K562 (cell line): ENCODE measurements around the gene HOXB5. TPM values are rescaled to one million over a fixed set of nuclear protein-coding genes. Genes with fewer than 3 reads are reported as not detected.
A peak's percentile ranks its signal among the peaks of the same experiment; 100 is the strongest.

Source experiments
- BCOR ChIP-seq: fragments of 450-650 bp; IDR thresholded peaks from 2 replicates; pipeline ENCODE4 v1.6.1; 2016
- BHLHE40 ChIP-seq: IDR thresholded peaks from 2 replicates; pipeline ENCODE4 v1.6.1; 2011; ENCODE audit warnings: low read length, improper control_type of control experiment
- CEBPB ChIP-seq: fragments of 450-650 bp; IDR thresholded peaks from 2 replicates; pipeline ENCODE4 v1.6.1; 2016; ENCODE audit warnings: missing genetic modification characterization, missing compliant biosample characterization
- DDX20 ChIP-seq: fragments of 450-650 bp; IDR thresholded peaks from 2 replicates; pipeline ENCODE4 v1.6.1; 2016; ENCODE audit warnings: missing genetic modification characterization, low read depth, mild to moderate bottlenecking, missing compliant biosample characterization, moderate library complexity
- EHMT2 ChIP-seq: fragments of 450-650 bp; IDR thresholded peaks from 2 replicates; pipeline ENCODE4 v1.6.1; 2018; ENCODE audit warnings: antibody characterized with exemption
- HMGXB4 ChIP-seq: sonication (generic); formaldehyde crosslinking; IDR thresholded peaks from 2 replicates; pipeline ENCODE4 v1.8.1; 2023; ENCODE audit warnings: mild to moderate bottlenecking, missing genetic modification reagents
- KAT2B ChIP-seq: IDR thresholded peaks from one replicate; pipeline ENCODE4 v1.6.1; 2012; ENCODE audit warnings: low read depth, mild to moderate bottlenecking, control low read depth, inconsistent platforms, low read length, moderate library complexity
- KLF13 ChIP-seq: fragments of 450-650 bp; IDR thresholded peaks from 2 replicates; pipeline ENCODE4 v1.6.1; 2016; ENCODE audit warnings: missing genetic modification characterization, low read depth, mild to moderate bottlenecking, missing compliant biosample characterization, moderate library complexity, borderline replicate concordance
- PRPF4 ChIP-seq: fragments of 200-400 bp; formaldehyde crosslinking; IDR thresholded peaks from one replicate; pipeline ENCODE4 v1.6.1; 2017; ENCODE audit warnings: low read length, low read depth, mild to moderate bottlenecking; ENCODE audit not compliant: insufficient read depth, poor library complexity, severe bottlenecking
- SNAPC5 ChIP-seq: fragments of 250-450 bp; sonication (Bioruptor Pico); IDR thresholded peaks from 2 replicates; pipeline ENCODE4 v1.8.0; 2021; ENCODE audit warnings: moderate library complexity, mild to moderate bottlenecking, inconsistent platforms
- THRB ChIP-seq: fragments of 450-650 bp; formaldehyde crosslinking; conservative IDR thresholded peaks from 2 replicates; pipeline ENCODE4 v1.4.0; 2022; ENCODE audit warnings: mild to moderate bottlenecking, missing genetic modification characterization
- XRCC4 ChIP-seq: IDR thresholded peaks from one replicate; pipeline ENCODE4 v1.6.1; 2011; ENCODE audit not compliant: insufficient read depth, insufficient read length; ENCODE audit errors: extremely low read depth
- ZC3H4 ChIP-seq: sonication (generic); formaldehyde crosslinking; IDR thresholded peaks from 2 replicates; pipeline ENCODE4 v1.9.0; 2021; ENCODE audit warnings: missing genetic modification reagents, borderline replicate concordance
- ZFP91 ChIP-seq: sonication (generic); formaldehyde crosslinking; IDR thresholded peaks from 2 replicates; pipeline ENCODE4 v1.8.0; 2022; ENCODE audit warnings: mild to moderate bottlenecking, missing genetic modification reagents
- ZNF639 ChIP-seq, 2 experiments: fragments of 200-800 bp in 1 of 2; sonication (Bioruptor generic) in 1 of 2; sonication (generic) in 1 of 2; formaldehyde crosslinking in 1 of 2; IDR thresholded peaks in 1 of 2; conservative IDR thresholded peaks in 1 of 2; 2 replicates each; pipeline versions ENCODE4 v1.5.0 to v1.6.1; 2016 to 2020; ENCODE audit warnings: missing compliant biosample characterization in 1 of 2, missing genetic modification characterization in 1 of 2, missing genetic modification reagents in 1 of 2
- ZNF699 ChIP-seq: fragments of 250-450 bp; sonication (Bioruptor Pico); IDR thresholded peaks from 2 replicates; pipeline ENCODE4 v1.8.0; 2021; ENCODE audit warnings: mild to moderate bottlenecking, moderate library complexity; ENCODE audit not compliant: insufficient replicate concordance
- polyA plus RNA-seq, 8 experiments: library from polyadenylated mRNA; depleted of rRNA in 4 of 8; stranded (reverse) in 5 of 8; unstranded in 3 of 8; fragments of >200 nt; fragmentation: Nextera tagmentation in 2 of 8; fragmentation: Illumina TruSeq in 1 of 8; extraction: Ambion mirVana in 2 of 8; extraction: Trizol in 1 of 8; gene quantifications; 2 replicates each; pipeline versions ENCODE4 v1.2.1 to v1.2.3, GENCODE V29; 2011 to 2014; ENCODE audit warnings: inconsistent platforms in 1 of 8, missing spikeins in 1 of 8
- total RNA-seq, 7 experiments: library from RNA; depleted of rRNA in 6 of 7; stranded (reverse); fragments of >200 nt in 6 of 7; fragmentation: Illumina TruSeq in 2 of 7; extraction: Trizol in 2 of 7; gene quantifications; 2 replicates each; pipeline versions ENCODE4 v1.2.1 to v1.2.3, GENCODE V29; 2011 to 2021; ENCODE audit warnings: low replicate concordance in 1 of 7

The HOXB5 gene
- total and polyA plus RNA-seq, 9 of the 15 experiments (the other 6 are each of a cell fraction or from before 2014, with no cell fraction given), result 0.24 to 2.7 (median 0.65) TPM

GRCh38 chr17:48546924-48547807, 46.4 kb downstream of the HOXB5 start (continued):
- TF ChIP-seq HMGXB4 (CRISPR knock-in tag) (no peak), ZNF699 (CRISPR knock-in tag) (no peak), ZC3H4 (no peak), ZFP91 (no peak), BCOR (no peak), KAT2B (no peak), DDX20 (no peak), CEBPB (peak; percentile 73), THRB (CRISPR knock-in tag) (no peak), ZNF639 (CRISPR knock-in tag; conservative IDR thresholded peaks at IDR 0.05 in 1 of 2, IDR thresholded peaks at IDR 0.05 in 1 of 2) (no peak), EHMT2 (no peak), XRCC4 (no peak), PRPF4 (no peak), SNAPC5 (CRISPR knock-in tag) (no peak), BHLHE40 (no peak; the same call in 1 of the 2 replicates), KLF13 (tag) (no peak)
